HG02884 (cell line): ENCODE data around the gene ORM2.
"Not testable (repeated sequence)": the region's sequence is repeated elsewhere in the genome, so short reads cannot be mapped to it uniquely, and the experiment has no call there.

ENCODE experiments used
- ATAC-seq: cut with Tn5 transposase; IDR thresholded peaks from one replicate; pipeline ENCODE4 v1.9.1; 2021; ENCODE audit warnings: mild to moderate bottlenecking, moderate library complexity; ENCODE audit not compliant: unreplicated experiment

The ORM2 gene

DNA sequence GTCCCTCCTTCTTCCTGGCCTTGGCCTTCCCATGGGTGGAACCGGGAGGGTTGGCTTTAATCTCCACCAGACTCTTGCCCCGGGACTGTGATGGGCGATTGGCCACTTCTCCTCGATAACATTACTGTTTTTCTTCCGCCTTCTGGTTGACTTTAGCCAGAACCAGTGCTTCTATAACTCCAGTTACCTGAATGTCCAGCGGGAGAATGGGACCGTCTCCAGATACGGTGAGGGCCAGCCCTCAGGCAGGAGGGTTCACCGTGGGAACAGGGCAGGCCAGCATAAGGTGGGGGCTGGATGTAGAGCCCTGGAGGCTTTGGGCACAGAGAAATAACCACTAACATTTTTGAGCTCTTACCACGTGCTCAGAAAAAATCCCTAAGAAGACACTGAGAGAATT lies 967 bp downstream of the ORM2 start:
- no peak for ATAC-seq

DNA sequence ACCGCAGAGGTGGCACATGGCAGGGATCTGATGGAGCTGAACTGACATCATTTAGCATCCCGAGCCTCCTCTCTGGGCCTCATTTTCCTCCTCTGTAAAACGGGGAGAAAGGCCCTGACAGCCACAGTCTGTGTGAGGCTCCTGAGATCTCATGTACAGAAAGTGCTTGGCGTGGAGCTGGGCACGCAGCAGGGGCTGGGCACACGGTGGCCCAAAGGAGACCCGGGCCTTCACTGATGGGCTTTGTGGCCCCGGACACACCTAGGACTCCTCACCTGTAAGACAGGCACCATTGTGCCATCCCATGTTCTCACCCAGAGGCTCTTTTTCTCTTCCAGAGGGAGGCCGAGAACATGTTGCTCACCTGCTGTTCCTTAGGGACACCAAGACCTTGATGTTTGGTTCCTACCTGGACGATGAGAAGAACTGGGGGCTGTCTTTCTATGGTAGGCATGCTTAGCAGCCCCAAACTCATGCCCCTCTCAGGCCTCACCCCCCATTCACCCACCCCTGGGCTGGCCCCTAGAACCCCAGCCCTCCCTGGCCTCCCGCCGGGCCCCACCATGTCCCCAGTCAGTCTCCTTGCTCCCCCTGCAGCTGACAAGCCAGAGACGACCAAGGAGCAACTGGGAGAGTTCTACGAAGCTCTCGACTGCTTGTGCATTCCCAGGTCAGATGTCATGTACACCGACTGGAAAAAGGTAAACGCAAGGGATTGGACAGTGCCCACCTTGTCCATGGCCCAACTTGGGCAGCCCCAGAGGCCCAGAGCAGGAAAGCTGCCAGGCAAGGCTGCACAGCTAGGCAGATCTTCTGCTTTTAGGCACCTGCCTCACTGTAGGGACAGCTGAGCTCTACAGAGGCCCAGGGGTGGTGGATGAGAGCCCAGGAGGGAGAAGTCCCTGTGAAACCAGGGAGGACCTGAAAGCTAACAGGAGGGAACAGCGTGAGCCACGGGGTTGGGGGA lies 1.8 kb downstream of the ORM2 start:
- ATAC-seq, result not testable (repeated sequence)

DNA sequence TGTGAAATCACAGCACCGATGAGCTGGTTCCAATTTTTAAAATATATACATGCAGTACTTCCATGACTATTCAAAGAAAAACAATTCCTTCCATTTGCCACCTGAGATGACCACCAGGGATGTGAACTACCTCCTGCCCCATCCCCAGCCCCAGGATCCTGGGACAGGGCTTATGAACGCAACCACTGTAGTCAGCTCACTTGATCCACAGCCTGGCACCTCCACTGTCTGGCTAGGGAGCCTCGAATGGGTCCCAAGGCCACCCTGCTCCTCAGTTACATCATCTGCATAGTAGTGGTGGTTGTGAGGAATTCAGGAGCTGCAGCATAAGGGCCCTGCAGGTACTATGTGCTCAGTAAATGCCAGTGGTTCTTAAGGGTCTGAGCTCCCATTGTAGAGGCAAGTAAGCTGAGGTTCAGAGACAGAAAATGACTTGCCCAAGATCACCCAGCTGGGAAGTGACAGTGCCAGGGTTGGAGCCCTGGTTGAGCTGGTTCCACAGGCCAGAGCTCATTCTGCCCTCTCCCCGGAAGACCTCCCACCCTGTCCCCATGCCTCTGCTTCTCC lies 2.9 kb downstream of the ORM2 start:
- not testable (repeated sequence) for ATAC-seq

DNA sequence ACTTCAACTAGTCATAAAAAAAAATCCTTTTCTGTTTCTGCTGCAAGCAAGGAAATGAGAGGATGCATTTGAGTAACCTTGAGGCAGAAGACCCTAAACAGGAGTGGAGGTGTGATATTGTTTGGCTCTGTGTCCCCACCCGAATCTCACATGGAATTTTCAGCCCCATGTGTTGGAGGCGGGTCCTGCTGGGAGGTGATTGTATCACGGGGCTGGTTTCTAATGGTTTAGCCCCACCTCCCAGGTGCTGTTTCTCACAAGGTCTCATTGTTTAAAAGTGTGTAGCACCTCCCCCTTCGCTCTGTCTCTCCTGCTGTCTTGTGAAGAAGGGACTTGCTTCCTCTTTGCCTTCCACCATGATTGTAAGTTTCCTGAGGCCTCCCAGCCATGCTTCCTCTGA lies 4.0 kb downstream of the ORM2 start:
- ATAC-seq, result not testable (repeated sequence)

GRCh38 chr9:114334490-114334889 lies 4.8 kb downstream of the ORM2 start:
- ATAC-seq, result no peak

- no peak for ATAC-seq
These were observed 6.1 kb downstream of the ORM2 start for GRCh38 chr9:114335745-114336144.

GRCh38 chr9:114336157-114336556 lies 6.5 kb downstream of the ORM2 start:
- ATAC-seq, result no peak

- no peak for ATAC-seq
These were observed 7.2 kb downstream of the ORM2 start for GRCh38 chr9:114336699-114337395.

- ATAC-seq, result no peak
These were observed 8.5 kb downstream of the ORM2 start for GRCh38 chr9:114338187-114338586.

DNA sequence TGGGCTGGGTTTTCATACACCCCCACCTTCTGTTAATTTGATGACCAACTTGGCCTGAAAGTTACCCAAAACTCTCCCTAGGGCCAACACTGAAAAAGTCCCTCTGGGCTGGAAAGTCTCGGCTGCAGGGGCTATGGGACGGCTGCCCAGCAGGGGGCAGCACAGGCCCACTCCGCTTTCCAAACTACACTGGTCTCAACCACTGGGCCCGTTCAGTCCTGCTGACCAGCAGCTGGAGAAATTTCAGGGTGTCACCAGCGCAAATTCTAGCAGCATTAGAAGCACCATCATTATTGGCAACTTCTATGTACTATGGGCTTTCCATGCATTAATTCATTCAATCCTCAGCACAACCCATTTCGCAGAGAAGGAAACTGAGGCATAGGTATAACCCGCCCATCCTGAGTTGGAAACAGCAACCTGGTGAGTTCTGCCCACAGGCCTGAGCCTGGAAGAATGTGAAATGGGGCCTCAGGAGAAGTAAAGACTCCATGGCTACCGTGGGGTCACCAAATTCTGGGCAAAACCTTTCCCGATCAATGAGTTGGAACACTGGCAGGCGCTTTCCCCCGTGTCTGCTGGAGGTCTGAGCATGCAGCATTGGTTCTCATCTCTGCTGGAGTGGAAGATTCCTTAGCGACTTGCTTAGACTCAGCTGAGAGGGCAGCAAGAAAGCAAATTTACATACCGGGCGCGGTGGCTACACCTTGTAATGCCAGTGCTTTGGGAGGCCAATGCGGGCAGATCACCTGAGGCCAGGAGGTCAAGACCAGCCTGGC lies 9.7 kb downstream of the ORM2 start:
- no peak for ATAC-seq

DNA sequence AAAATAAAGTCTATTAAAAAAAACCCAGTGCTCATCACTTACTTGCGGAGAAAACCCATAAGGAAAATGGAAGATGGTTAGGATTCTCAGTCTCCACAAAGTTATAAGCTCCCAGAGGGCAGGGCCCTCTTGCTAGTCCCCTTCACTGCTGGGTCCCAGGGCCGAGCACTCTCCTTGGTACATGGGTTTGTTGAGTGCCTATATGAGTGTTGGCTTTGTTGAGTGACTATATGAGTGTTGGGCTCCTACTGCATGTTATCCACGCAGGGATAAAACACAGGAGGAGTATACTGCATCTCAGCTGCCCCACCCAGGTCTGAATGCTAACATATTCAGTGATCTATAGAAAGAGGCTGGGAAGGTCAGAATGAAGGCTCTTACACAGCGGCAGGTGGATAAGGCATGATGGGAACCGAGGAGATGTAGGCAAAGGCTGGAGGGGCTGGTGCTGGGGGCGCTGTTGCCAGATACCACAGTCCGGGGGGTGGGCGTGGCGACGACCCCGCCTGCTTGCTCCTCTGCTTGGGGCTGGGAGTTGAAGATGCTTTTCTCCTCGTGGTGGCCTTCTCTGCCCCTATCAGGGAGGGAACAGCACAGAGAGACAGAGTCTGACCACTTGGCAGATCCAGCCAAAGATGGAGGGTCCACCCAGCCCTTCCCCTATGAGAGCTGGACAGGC lies 11.6 kb downstream of the ORM2 start:
- ATAC-seq, result no peak

DNA sequence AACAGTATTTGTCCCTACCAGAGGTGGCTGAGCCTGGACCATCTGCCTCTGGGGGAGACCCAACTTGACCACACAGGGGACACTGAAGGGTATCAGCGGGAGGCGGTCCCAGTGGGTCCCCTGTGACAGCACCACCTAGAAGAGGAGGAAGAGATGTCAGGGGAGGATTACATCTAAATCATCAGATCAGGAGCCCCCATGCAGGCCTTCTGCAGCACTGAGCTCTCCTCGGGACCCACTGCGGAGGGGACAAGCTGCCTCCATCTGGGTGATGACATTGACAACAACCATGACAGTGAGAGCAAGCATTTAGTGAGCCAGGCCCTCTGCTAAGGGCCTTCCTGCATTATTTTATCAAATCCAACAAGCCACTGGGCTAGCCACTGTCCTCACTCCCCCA lies 12.3 kb downstream of the ORM2 start:
- no peak for ATAC-seq

DNA sequence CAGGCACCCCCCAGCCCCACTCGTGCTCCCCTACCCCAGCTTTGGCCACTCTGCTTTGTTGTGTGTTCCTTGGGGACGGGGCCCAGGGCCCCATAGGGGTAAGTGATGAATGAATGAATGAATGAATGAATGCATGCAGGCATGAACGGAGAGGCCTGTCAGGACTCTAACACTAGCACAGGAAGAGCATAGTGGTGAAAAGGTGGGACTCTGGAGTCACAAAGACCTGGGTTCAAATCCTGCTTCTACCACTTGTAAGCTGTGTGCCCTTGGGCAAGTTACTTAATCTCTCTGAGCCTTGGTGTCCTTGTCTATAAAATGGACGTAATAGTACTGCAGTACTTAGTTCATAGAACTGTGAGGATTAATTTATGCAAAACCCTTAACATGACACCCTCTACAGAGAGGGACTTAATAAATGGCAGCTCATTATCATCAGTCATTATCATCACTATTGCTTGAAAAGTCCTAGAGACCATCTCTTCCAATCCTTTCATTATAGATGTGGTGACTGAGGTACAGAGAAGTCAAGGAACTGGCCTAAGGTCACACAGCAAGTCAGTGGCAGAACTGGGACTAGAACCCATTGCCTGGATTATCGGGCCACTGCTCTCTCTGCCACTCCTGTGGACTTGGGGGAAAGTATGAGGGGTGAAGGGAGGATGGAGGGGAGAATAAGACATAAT lies 13.2 kb downstream of the ORM2 start:
- ATAC-seq, result no peak

- no peak for ATAC-seq
These were observed 14.0 kb downstream of the ORM2 start for GRCh38 chr9:114343471-114344187.

GRCh38 chr9:114344188-114344566 lies 14.5 kb downstream of the ORM2 start:
- no peak for ATAC-seq

DNA sequence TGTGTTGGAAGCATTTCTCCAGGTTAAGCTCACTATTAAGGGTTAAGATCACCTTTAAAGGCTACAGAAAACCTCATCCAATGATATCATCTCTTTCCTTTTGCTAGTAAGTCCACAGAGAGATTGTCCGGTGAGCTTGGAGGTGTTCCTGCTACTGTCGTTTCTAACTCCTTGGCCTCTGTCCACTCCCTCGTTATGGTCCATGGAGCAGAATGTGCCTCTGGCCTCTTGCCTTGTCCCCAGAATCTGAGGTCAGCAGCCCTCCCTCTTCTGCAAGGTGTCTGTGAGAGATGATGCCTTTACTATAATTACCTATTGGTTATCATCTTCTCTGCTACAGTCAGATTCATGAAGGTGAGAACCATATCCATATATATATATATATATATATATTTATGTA lies 15.0 kb downstream of the ORM2 start:
- ATAC-seq, result no peak

DNA sequence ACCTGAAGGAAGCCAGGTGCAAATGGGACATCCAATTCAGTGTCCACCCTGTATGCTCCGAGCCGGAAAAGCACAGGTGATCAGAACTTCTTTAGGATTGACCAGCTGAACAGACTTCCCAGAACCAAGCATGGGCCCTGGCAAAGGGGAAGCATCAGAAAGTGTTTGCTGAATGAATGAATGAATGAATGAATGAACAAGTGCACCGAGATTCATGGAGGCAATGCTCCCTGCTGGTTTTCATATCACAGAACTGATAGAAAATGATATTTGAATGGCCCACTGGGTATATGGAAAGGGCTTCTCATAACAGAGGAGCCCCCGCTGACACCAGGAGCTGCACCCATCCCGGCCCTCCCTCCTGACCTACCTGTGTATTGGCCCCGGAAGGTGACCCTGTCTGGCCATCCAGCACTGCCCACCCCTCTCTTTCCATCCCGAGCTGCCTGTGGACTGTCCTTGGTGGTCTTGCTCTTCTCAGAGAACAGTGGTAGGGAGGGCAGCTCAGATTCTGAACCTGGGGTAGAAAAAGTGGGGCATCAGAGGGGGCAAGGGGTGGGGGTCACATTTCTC lies 15.9 kb downstream of the ORM2 start:
- no peak for ATAC-seq

GRCh38 chr9:114346146-114346545 lies 16.5 kb downstream of the ORM2 start:
- no peak for ATAC-seq

DNA sequence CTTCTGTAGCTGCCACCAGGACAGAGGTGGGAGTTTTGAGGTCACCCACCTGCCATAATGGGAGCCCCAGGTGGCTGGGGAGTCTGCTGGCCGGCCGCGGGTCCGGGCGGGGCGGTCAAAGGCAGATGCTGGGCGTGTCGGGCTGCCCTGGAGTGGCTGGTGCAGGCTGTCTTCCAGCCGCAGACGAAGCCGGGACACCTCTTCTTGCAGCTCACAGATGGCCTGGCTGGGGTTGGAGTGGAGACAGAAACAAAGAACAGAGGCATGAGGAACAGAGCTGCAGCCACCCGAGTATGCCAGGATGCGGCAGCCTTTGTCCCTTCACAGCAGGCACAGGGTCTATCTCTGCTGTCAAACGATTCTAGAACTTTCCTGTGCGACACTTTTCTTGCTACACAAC lies 18.0 kb downstream of the ORM2 start:
- ATAC-seq, result no peak
